HL-60/S4 (cell line): ENCODE results near the gene ST6GALNAC4.

Experiments used
- in situ Hi-C: fragments of 300-500 bp; cut with MboI; formaldehyde crosslinking; loops from 2 replicates; pipeline ENCODE4 v1.14.3; 2022; ENCODE audit warnings: low sequenced_read_pairs

ST6GALNAC4 gene

GRCh38 chr9:127931092-127931881, 14.4 kb upstream of the ST6GALNAC4 start:
- in situ Hi-C loops: no loop called here

DNA sequence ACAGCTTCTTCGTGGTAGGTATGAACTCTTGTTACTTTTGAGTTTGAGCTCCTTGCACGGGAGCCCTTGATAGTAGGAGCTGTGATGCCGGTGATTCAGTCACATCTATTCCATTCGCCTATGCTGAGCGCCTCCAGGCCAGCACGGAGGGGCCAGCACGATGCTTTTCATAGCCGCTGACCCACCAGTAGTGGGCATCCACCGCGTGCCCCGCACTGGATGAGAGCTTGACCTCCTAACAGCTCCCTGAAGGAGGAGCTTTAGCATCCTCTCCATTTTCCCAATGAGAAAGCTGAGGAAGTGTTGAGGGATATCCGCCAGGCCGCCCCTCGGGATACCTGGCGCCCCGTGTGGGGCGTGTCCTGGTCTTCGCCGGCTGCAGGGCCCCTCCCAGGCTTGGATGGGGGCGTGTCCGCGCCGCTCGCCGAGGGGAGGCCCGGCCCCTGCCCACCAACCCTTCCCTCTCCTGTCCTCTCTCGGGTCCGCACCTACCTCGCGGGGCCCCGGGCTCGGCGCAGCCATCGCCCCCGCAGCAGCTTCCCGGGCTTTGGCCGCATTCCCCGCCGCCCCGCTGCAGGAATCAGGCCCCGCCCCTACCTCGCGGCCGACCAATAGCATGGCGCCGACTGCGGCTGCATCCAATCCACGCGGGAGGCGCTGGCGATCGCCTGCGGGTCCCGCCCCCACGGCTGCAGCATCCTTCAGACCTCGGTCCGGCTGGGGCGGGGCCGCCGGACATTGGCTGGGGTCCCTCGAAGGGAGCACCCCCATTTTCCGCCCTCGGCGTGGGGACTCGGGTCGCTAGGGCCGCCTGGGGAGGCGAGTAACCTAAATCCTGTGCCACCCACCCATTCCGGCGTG, 13.6 kb upstream of the ST6GALNAC4 start, which contains the start of gene PIP5KL1:
Gene PIP5KL1 (minus strand): TSS at position 547 of the 861 bp plus-strand sequence. CDS start 25 bp downstream, at position 522.
- in situ Hi-C loops: no loop called here

DNA sequence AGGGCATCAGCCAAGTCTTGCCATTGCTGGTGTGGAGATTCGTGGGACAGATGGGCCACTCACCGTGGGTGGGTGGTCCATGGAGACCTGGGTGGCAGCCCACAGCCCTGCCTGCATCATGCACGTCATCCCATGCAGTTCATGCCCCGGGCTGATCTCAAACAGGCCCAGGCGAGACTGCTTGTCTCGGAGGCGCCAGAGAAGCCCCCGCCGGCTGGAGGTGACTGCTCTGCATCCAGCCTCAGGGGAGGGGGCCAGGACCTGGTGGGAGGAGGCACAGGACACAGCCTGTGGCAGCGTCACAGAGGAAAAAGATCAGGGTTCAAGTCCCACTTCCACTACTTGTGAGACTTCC, 12.8 kb upstream of the ST6GALNAC4 start:
- in situ Hi-C loops: loop anchor here (10.0 kb wide), 1 partner anchor 435 kb away; no protein-coding TSS in a partner anchor

- in situ Hi-C loops: loop anchor here (10.0 kb wide), 1 partner anchor 434 kb away; no protein-coding TSS in a partner anchor
These were observed 12.1 kb upstream of the ST6GALNAC4 start for GRCh38 chr9:127928676-127929624.

DNA sequence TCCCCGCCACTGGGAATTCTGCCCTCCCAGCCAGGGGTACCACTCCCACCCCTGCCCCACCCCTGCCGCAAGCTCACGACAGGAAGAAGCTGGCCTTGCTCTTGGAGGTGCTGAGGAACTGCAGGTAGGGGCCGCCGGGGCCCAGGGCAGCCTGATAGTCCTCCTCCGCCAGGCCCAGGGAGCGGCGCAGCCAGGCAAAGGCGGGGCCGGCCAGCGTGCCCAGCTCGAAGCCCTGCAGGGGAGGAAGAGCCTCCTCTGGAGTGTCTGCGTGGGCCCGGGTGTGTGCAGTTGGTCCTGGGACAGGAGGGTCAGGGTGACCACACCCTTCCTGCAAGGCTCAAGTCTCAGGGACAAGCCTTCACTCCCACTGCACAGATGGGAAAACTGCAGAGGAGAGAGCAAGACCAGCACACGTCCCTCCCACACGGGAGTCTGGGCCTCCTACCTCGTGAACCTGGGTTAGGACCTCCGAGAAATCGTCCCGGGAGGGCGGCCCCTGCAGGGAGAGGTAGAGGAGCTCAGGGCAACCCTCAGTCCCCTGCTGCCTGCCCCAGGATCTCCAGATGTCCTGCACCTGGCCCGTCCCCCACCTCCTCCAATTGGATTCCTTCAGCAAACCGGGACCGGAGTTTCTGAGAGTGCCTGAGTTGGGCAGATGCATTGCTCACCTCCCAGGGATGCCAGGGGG, 11.3 kb upstream of the ST6GALNAC4 start:
- in situ Hi-C loops: loop anchor here (10.0 kb wide), 1 partner anchor 433 kb away; no protein-coding TSS in a partner anchor

DNA sequence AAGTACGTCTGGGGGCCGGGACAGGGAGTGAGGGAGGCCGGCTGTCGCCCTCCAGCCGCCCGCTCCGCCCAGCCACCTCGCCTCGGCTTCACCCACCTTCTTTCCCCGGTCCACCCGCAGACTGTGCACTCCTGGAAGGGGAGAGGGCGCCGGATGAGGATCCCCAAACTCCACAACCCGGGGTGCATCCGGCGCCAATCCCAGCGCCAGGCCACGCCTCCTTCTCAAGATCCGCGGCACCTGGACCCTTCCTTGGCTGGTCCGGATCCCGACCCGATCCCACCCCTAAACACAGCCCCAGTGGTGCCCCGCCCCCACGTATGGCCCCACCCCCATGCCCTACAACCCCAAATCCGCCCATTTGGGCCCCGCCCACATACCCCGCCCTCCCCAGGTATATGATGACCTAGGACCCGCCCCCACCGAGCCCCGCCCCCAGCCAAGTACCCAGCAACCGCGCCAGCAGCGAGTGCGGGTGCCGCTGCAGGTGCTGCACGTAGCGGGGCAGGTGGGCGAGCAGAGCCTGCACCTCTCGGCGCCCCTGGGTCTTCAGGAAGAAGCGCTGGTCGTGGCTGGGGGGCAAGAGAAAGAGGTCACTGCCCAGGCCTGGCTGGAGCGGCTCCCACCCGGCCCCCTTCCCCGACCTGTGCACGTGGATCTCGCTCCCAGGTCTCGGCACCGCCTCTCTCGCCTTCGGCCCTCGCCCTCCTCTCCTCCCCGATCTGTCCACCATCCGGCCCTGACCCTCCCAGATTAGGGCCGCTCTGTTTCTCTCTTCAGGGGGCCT, 10.6 kb upstream of the ST6GALNAC4 start:
- in situ Hi-C loops: loop anchor here (10.0 kb wide), 1 partner anchor 433 kb away; no protein-coding TSS in a partner anchor

GRCh38 chr9:127926906-127927200, 10.0 kb upstream of the ST6GALNAC4 start:
- in situ Hi-C loops: loop anchor here (10.0 kb wide), 1 partner anchor 432 kb away; no protein-coding TSS in a partner anchor

DNA sequence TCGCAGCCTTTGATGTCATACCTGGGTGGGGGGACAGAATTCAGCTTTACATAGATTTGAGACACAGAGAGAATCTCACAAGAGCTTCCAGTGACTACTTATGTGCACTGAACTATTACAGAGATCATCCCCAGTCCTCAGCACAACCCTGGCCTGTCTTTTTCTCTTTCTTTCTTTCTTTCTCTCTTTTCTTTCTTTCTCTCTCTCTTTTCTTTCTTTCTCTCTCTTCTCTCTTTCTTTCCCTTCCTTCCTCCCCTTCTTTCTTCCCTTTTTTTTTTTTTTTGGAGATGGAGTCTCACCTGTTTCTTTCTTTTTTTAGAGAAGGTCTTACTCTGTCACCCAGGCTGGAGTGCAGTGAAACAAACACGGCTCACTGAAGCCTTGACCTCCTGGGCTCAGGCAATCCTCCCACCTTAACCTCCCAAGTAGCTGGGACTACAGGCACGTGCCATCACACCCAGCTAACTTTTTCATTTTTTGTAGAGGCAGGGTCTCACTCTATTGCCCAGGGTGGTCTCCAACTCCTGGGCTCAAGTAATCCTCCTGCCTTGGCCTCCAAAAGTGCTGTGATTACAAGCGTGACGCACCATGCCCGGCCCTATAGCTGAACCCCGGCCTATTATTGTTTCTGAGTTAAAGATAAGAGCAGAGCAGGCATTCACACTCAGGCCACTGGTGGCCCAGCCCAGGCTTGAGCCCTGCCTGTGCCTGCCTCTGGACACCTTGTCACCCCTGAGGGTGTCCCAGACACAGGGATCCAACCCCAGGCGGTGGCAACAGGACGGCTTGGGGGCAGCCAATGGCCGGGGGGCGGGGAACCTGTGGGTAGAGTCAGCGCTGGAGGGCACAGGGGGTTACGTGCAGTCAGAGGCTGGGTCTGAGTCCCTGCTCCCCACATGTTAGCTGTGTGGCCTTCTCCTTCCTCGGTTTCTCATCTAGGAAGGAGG, 9.4 kb upstream of the ST6GALNAC4 start:
- in situ Hi-C loops: loop anchor here (10.0 kb wide), 1 partner anchor 431 kb away; no protein-coding TSS in a partner anchor

GRCh38 chr9:127924736-127925444, 8.0 kb upstream of the ST6GALNAC4 start:
- in situ Hi-C loops: loop anchor here (10.0 to 25.0 kb wide), 2 partner anchors 430 to 713 kb away; no protein-coding TSS in a partner anchor

DNA sequence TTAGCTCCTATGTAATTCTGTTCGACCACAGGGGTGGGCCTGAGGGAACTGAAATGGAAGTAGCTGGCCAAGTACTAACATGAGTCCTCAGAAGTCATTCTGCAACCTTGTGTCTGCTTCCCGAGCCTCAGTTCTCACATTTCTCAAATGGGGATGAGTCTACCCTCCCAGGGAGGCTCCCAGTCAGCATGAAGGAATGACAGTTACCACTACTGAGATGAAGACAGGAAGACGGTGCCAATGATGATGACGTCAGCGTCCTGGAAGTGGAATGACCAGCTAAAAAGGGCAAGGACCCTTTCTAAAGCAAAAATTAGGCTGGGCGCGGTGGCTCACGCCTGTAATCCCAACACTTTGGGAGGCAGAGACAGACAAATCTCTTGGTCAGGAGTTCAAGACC, 6.9 kb upstream of the ST6GALNAC4 start:
- in situ Hi-C loops: loop anchor here (10.0 to 25.0 kb wide), 2 partner anchors 429 to 711 kb away; no protein-coding TSS in a partner anchor

- in situ Hi-C loops: loop anchor here (10.0 to 25.0 kb wide), 2 partner anchors 428 to 711 kb away; no protein-coding TSS in a partner anchor
These were observed 6.2 kb upstream of the ST6GALNAC4 start for GRCh38 chr9:127923046-127923445.

GRCh38 chr9:127921557-127922120, 4.8 kb upstream of the ST6GALNAC4 start:
- in situ Hi-C loops: loop anchor here (10.0 to 25.0 kb wide), 2 partner anchors 427 to 709 kb away; no protein-coding TSS in a partner anchor

GRCh38 chr9:127920794-127921193, 4.0 kb upstream of the ST6GALNAC4 start:
- in situ Hi-C loops: loop anchor here (10.0 to 25.0 kb wide), 2 partner anchors 426 to 708 kb away; no protein-coding TSS in a partner anchor

- in situ Hi-C loops: loop anchor here (10.0 to 25.0 kb wide), 2 partner anchors 325 to 707 kb away; no protein-coding TSS in a partner anchor
These were observed 2.5 kb upstream of the ST6GALNAC4 start for GRCh38 chr9:127919253-127919815.

DNA sequence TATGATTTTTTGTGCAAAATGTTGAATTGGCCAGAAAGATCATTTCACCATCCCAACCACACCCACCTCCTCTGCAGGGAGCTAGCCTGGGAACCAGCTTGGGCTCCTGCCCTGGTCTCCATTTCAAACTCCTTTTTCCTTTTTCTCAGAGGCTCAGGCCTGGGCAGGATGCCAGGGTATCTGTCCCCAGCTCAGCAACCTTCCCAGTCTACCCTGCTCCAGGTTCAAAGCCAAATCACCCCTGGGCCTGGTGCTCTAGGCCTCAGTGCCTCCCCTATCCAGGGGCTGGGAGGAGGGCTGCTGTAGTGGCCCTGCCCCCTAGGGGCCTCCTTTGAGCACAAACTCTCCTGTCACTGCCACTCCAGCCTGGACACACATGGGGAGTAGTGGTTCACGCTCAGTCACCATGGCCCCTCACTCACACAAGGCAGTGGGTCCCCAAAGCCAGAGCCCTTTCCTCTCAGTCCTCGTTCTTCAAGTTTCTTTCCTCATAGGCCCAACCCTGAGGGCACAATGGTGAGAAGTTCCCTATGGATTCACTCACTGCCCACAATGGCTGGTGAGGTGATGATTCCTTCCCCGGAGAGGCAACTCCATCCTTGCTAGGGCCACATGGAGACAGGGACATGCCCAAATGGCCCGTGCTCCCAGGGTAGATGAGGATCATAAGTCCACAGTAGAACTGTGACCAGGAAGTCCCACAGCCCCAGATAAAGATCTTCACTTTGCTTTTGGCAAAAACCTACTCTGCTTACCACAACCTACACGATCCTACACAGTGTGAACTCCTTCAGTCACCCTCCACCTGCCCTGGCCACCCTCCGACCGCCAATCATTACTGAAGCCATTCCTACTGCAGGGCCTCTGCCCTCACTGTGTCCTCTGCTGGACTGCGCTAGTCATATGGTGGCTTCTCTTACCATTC, 1.6 kb upstream of the ST6GALNAC4 start:
- in situ Hi-C loops: loop anchor here (10.0 to 25.0 kb wide), 2 partner anchors 324 to 706 kb away; no protein-coding TSS in a partner anchor
